Measurements from ENCODE around the gene PTGES.
"Not testable (repeated sequence)": the region's sequence is repeated elsewhere in the genome, so short reads cannot be mapped to it uniquely, and the experiment has no call there.

The PTGES gene

GRCh38 chr9:129765764-129766317 lies 13.0 kb upstream of the PTGES start:
- DNase-seq: no peak
- no peaks in the 10 kb centered on the region for H3K36me3 ChIP-seq
- intact Hi-C loops (cut with DNase I; ENCODE audit: low total_unique reads): no loop called here

DNA sequence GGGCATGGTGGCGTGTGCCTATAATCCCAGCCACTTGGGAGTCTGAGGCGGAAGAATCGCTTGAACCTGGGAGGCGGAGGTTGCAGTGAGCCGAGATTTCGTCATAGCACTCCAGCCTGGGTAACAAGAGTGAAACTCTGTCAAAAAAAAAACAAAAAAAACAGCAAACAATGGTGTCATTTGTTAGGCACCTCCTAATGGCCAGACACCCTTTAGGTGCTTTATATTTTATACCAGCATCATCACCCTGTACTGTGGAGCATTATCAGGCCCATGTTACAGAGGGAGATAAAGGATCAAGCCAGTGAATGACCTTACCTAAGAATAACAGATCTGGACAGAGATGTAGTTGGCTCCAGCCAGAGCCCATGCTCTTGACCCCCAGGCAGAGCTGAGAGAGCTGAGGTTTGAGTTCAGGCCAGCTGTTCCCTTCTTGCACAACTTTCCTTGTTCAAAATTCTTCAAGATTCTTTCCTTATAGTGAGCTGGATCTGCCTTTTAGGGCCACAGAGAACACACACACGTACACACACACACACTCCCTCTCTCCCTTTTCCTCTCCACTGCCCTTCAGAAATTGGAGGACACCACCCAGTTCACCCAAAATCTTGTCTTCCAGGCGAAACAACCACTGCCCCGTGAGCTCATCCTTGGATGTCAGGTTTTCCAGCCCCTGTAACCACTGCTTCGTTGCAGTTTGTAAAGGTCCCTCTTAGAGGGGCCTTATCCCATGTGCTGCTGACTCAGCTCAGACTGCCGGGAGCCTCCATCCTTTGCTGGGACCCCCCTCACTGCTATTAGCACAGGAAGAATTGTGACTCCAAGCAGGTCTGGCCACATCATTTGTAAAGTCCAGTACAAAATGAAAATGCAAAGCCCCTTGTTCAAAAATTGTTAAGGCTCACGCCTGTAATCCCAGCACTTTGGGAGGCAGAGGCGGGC lies 10.4 kb upstream of the PTGES start:
- peak in 1 of 2 donors; percentile 36 for DNase-seq
- TF ChIP-seq CTCF (IDR thresholded peaks at IDR 0.05): no peak
- no peak overlapping the region for H3K4me3 ChIP-seq
- H3K9me3 ChIP-seq: no peaks in the 10 kb centered on the region
- H3K36me3 ChIP-seq: no peaks in the 10 kb centered on the region
- no peaks in the 10 kb centered on the region for H3K27me3 ChIP-seq
- no peak overlapping the region for H3K27ac ChIP-seq
- peaks cover 0 to 5% (median 0%) of the 10 kb centered on the region in 4 donors for H3K4me1 ChIP-seq
- intact Hi-C loops (cut with DNase I; ENCODE audit: low total_unique reads): no loop called here

More at GRCh38 chr9:129765764-129766317, 13.0 kb upstream of the PTGES start:
- Histone ChIP-seq H3K27me3 (no peaks in the 10 kb centered on the region), H3K9me3 (no peaks in the 10 kb centered on the region), H3K4me1 (peaks cover 0 to 5% (median 0%) of the 10 kb centered on the region in 4 donors), H3K27ac (no peak overlapping the region), H3K4me3 (no peak overlapping the region)
- TF ChIP-seq CTCF (IDR thresholded peaks at IDR 0.05): no peak

GRCh38 chr9:129762370-129762984 lies 9.6 kb upstream of the PTGES start:
- H3K4me1 ChIP-seq; H3K4me3 ChIP-seq; H3K27ac ChIP-seq; H3K36me3 ChIP-seq; H3K27me3 ChIP-seq; H3K9me3 ChIP-seq; intact Hi-C loops (cut with DNase I; ENCODE audit: low total_unique reads): not testable (repeated sequence)
- DNase-seq: peak in 1 of 2 donors; percentile 44

- no peaks in the 10 kb centered on the region for H3K36me3 ChIP-seq
- H3K27ac ChIP-seq: no peak overlapping the region
- no peaks in the 10 kb centered on the region for H3K27me3 ChIP-seq
- H3K4me1 ChIP-seq: peaks cover 0 to 5% (median 0%) of the 10 kb centered on the region in 4 donors
- no peak for TF ChIP-seq CTCF (IDR thresholded peaks at IDR 0.05)
- intact Hi-C loops (cut with DNase I; ENCODE audit: low total_unique reads): no loop called here
- H3K9me3 ChIP-seq: no peaks in the 10 kb centered on the region
- DNase-seq: no peak
- H3K4me3 ChIP-seq: no peak overlapping the region
Measured at GRCh38 chr9:129761901-129762369, 9.1 kb upstream of the PTGES start.

DNA sequence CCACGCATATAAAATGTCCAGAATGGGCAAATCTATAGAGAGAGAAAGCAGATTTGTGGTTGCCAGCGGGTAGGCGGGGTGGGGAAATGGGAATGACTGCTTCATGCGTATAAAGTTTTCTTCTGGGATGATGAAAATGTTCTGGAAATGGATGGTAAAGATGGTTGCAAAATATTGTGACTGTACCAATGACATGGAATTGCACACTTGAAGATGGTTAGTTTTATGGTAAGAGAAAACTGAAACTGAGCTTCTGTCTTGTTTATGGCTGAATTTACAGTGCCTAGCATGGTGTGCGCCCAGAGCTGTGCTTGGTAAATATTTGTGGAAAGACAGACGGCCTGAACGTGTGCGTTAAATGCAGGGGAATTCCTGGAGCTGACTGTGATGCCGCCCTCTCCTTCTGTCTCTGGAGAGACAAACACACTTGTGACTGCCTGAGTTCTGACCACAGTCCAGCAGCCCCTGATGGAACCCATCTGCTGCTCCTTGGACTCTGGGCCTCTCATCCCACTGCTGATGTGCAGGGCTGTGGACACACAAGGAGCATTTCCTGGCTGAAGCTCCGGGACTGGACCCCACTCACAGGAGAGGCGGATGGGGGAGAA lies 8.6 kb upstream of the PTGES start:
- no peak for DNase-seq
- Histone ChIP-seq H3K9me3 (no peaks in the 10 kb centered on the region), H3K4me3 (no peak overlapping the region), H3K36me3 (no peaks in the 10 kb centered on the region), H3K27me3 (no peaks in the 10 kb centered on the region), H3K27ac (no peak overlapping the region), H3K4me1 (peaks cover 0 to 5% (median 0%) of the 10 kb centered on the region in 4 donors)
- no peak for TF ChIP-seq CTCF (IDR thresholded peaks at IDR 0.05)
- intact Hi-C loops (cut with DNase I; ENCODE audit: low total_unique reads): no loop called here

- DNase-seq; H3K27me3 ChIP-seq; H3K4me3 ChIP-seq; H3K4me1 ChIP-seq; intact Hi-C loops (cut with DNase I; ENCODE audit: low total_unique reads); H3K27ac ChIP-seq; H3K36me3 ChIP-seq; H3K9me3 ChIP-seq: not testable (repeated sequence)
Measured at GRCh38 chr9:129760784-129761183, 7.9 kb upstream of the PTGES start.

Data from tibial artery (tissue), 4 donors.